ENCODE results near the gene RANBP2. TPM values are rescaled to one million over a fixed set of nuclear protein-coding genes. Genes with fewer than 3 reads are reported as not detected.

The RANBP2 gene
- total RNA-seq, 1 experiment from 2014 or later = 69.5 TPM

GRCh38 chr2:108805032-108805431, 85.8 kb downstream of the RANBP2 start (continued):
- TF ChIP-seq, protein P1, sequence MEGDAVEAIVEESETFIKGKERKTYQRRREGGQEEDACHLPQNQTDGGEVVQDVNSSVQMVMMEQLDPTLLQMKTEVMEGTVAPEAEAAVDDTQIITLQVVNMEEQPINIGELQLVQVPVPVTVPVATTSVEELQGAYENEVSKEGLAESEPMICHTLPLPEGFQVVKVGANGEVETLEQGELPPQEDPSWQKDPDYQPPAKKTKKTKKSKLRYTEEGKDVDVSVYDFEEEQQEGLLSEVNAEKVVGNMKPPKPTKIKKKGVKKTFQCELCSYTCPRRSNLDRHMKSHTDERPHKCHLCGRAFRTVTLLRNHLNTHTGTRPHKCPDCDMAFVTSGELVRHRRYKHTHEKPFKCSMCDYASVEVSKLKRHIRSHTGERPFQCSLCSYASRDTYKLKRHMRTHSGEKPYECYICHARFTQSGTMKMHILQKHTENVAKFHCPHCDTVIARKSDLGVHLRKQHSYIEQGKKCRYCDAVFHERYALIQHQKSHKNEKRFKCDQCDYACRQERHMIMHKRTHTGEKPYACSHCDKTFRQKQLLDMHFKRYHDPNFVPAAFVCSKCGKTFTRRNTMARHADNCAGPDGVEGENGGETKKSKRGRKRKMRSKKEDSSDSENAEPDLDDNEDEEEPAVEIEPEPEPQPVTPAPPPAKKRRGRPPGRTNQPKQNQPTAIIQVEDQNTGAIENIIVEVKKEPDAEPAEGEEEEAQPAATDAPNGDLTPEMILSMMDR (IDR thresholded peaks at IDR 0.05 in 2 of 3, conservative IDR thresholded peaks at IDR 0.05 in 1 of 3; ENCODE audit: borderline replicate concordance in 1 of 3, insufficient read depth in 1 of 3, low read depth in 2 of 3, low read length in 2 of 3) = no peak
- no peak for TF ChIP-seq POLR2A (IDR thresholded peaks at IDR 0.05; ENCODE audit: borderline replicate concordance, extremely low read depth, insufficient read depth, insufficient read length)

DNA sequence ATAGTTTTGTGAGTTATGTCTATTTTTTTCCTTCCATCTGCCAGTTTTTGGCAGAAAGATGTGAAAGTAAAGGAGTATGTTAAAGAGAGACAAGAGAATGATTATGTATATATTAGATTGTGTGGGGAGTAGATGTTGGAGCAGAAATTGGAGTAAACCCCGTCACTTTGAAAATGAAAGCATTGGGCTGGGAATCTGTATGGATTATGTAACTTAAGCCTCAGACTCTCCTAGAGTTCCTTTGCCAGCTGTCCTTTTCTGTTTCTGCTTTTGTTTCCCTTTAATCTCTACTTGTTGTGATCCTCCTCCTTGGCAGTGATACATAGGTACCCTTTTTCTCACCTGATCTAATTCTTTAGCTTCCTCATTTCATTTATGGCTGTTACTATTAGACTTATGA, 86.5 kb downstream of the RANBP2 start:
- H3K36me3 ChIP-seq (ENCODE audit: control insufficient read depth in 1 of 2, insufficient read depth in 2 of 2, low read length in 2 of 2) = peaks cover 12 to 34% of the 10 kb centered on the region in 2 experiments

More for the DNA sequence above, 86.5 kb downstream of the RANBP2 start:
- no peak overlapping the region for H3K4me3 ChIP-seq (replicated peaks in 1 of 2; ENCODE audit: low read depth in 1 of 2, low read length in 2 of 2)
- H3K27ac ChIP-seq (ENCODE audit: low read depth, low read length) = no peak overlapping the region
- peaks cover 39% of the 10 kb centered on the region for H3K79me2 ChIP-seq (ENCODE audit: insufficient read depth, low read length)
- no TSS peak for BruUV-seq (replicated peaks)
- RAD21 ChIA-PET (ENCODE audit: low non-redundant PET in 1 of 2, low total read pairs in 2 of 2, uncharacterized antibody in 2 of 2, unreplicated experiment in 2 of 2) = no interaction called here
- CTCF ChIA-PET = no interaction called here
- no peaks in the 10 kb centered on the region for H3K4me1 ChIP-seq (ENCODE audit: control insufficient read depth in 1 of 2, insufficient read depth in 2 of 2, low read length in 2 of 2)
- DNase-seq (ENCODE audit: low read depth, low spot score) = no peak
- no peaks in the 10 kb centered on the region for H3K9me2 ChIP-seq (ENCODE audit: insufficient read depth)
- H3K27me3 ChIP-seq (ENCODE audit: insufficient read depth, low read length) = no peaks in the 10 kb centered on the region
- intact Hi-C loops (cut with micrococcal nuclease) = no loop called here
- POLR2A ChIA-PET = no interaction called here
- no peak overlapping the region for H3K9ac ChIP-seq (ENCODE audit: low read length)
- peaks cover 0 to 6% of the 10 kb centered on the region in 2 experiments; a peak in 1 of 4 replicates for H3K9me3 ChIP-seq (ENCODE audit: control insufficient read depth in 1 of 2, insufficient read depth in 1 of 2, low read depth in 1 of 2, low read length in 2 of 2)
- ATAC-seq = no peak
- H2AFZ ChIP-seq (ENCODE audit: low read depth, low read length, poor library complexity, severe bottlenecking) = no peak overlapping the region
- TF ChIP-seq ATF3 (IDR thresholded peaks at IDR 0.05) (no peak), MAX (IDR thresholded peaks at IDR 0.05) (no peak), FOSL1 (IDR thresholded peaks at IDR 0.05; ENCODE audit: low read depth) (no peak), REST (IDR thresholded peaks at IDR 0.05; ENCODE audit: low read depth) (no peak), TCF7L2 (IDR thresholded peaks at IDR 0.05; ENCODE audit: borderline replicate concordance, extremely low read depth, insufficient read depth, insufficient read length) (no peak), SP1 (IDR thresholded peaks at IDR 0.05; ENCODE audit: low read depth) (no peak), EZH2 (IDR thresholded peaks at IDR 0.05) (no peak), JUND (IDR thresholded peaks at IDR 0.05) (no peak), POLR2A (IDR thresholded peaks at IDR 0.05; ENCODE audit: borderline replicate concordance, extremely low read depth, insufficient read depth, insufficient read length) (no peak), POLR2AphosphoS5 (IDR thresholded peaks at IDR 0.05; ENCODE audit: low read depth, low read length) (no peak), ZNF274 (IDR thresholded peaks at IDR 0.05; ENCODE audit: low read depth, low read length) (no peak), YY1 (IDR thresholded peaks at IDR 0.05; ENCODE audit: extremely low read depth, insufficient replicate concordance, low read depth, low read length) (no peak)
- TF ChIP-seq, protein P1 (IDR thresholded peaks at IDR 0.05 in 2 of 3, conservative IDR thresholded peaks at IDR 0.05 in 1 of 3; ENCODE audit: borderline replicate concordance in 1 of 3, insufficient read depth in 1 of 3, low read depth in 2 of 3, low read length in 2 of 3) = no peak
- no peak overlapping the region for H3K4me2 ChIP-seq (ENCODE audit: low read length)
- H4K20me1 ChIP-seq (ENCODE audit: insufficient read depth) = no peaks in the 10 kb centered on the region
